K562 (cell line): ENCODE results near the gene FBXO22. TPM values are rescaled to one million over a fixed set of nuclear protein-coding genes. Genes with fewer than 3 reads are reported as not detected.

Experiments
- ATAC-seq: fragments of 200-7000 bp; cut with Tn5 transposase; 3 replicates; pipeline ENCODE4 v1.9.1; 2020; ENCODE audit warnings: moderate library complexity
- BruUV-seq: library from RNA; stranded (reverse); fragments of 400-500 nt; replicated peaks from 2 replicates; lab custom pipeline; 2021; lab: Mats Ljungman, UMichigan
- CTCF ChIA-PET: fragments of 300-600 bp; formaldehyde crosslinking; extraction: SDS; loops from one replicate; lab custom pipeline; 2021; ENCODE audit warnings: low intra/inter-chr PET ratio; lab: Yijun Ruan, JAX
- POLR2A ChIA-PET: fragments of 300-600, 350-650 bp; sonication (Branson Sonifier 250); formaldehyde crosslinking; extraction: SDS; loops from one replicate; lab custom pipeline; 2021; ENCODE audit warnings: antibody characterized with exemption, inconsistent platforms; lab: Yijun Ruan, JAX
- DNase-seq, 4 experiments: peaks; one replicate each; pipeline versions ENCODE4 v3.0.0 to v3.0.0-alpha.2; 2011 to 2018; ENCODE audit warnings: low spot score in 3 of 4, mixed read lengths in 3 of 4; ENCODE audit errors: extremely low read depth in 1 of 4
- FAIRE-seq: peaks from 2 replicates; lab custom pipeline; 2011; peaks lifted over from hg19 to GRCh38; lab: Jason Lieb, UNC
- H2AFZ ChIP-seq: 2 replicates; pipeline ENCODE4 v1.6.0; 2011; ENCODE audit warnings: low read depth, low read length, control low read depth, inconsistent platforms
- H3K27ac ChIP-seq: fragments of 200-600 bp; 3 replicates; pipeline ENCODE4 v1.8.0; 2011; ENCODE audit warnings: low read depth, mild to moderate bottlenecking, control low read depth, inconsistent platforms, low read length, moderate library complexity, mixed read lengths; ENCODE audit errors: extremely low read depth
- H3K27me3 ChIP-seq, 2 experiments: fragments of 300-600 bp in 1 of 2; 2 replicates in 1 of 2; 3 replicates in 1 of 2; pipeline versions ENCODE4 v1.6.0 to v1.8.0; 2011; ENCODE audit warnings: inconsistent platforms in 2 of 2, low read length in 2 of 2, mild to moderate bottlenecking in 1 of 2, mixed read lengths in 1 of 2, moderate library complexity in 1 of 2; ENCODE audit not compliant: control insufficient read depth in 2 of 2, insufficient read depth in 2 of 2
- H3K36me3 ChIP-seq: fragments of 300-600 bp; 3 replicates; pipeline ENCODE4 v1.8.0; 2011; ENCODE audit warnings: mild to moderate bottlenecking, low read length, inconsistent platforms; ENCODE audit not compliant: control insufficient read depth, insufficient read depth
- H3K4me1 ChIP-seq, 2 experiments: fragments of 200-600 bp in 1 of 2; replicated peaks in 1 of 2; 2 replicates in 1 of 2; 3 replicates in 1 of 2; pipeline versions ENCODE4 v1.5.1 to v1.8.0; 2011; ENCODE audit warnings: inconsistent platforms in 2 of 2, low read length in 2 of 2, mild to moderate bottlenecking in 1 of 2, mixed read lengths in 1 of 2, moderate library complexity in 1 of 2; ENCODE audit not compliant: control insufficient read depth in 2 of 2, insufficient read depth in 2 of 2
- H3K4me2 ChIP-seq: 2 replicates; pipeline ENCODE4 v1.6.1; 2011; ENCODE audit warnings: low read length, control low read depth, inconsistent platforms, mixed read lengths; ENCODE audit not compliant: insufficient read depth
- H3K4me3 ChIP-seq: fragments of 200-600 bp; sonication (generic), shearing (Covaris generic); 2 replicates; pipeline ENCODE4 v1.5.1; 2016; ENCODE audit warnings: control low read depth, inconsistent platforms
- H3K79me2 ChIP-seq: fragments of 200-600 bp; 3 replicates; pipeline ENCODE4 v1.8.0; 2011; ENCODE audit warnings: low read length, inconsistent platforms; ENCODE audit not compliant: control insufficient read depth, insufficient read depth
- H3K9ac ChIP-seq, 2 experiments: 2 replicates each; pipeline versions ENCODE4 v1.6.0 to v1.6.1; 2011; ENCODE audit warnings: low read depth in 2 of 2, low read length in 2 of 2, control low read depth in 1 of 2, inconsistent platforms in 1 of 2, mild to moderate bottlenecking in 1 of 2, mixed read lengths in 1 of 2; ENCODE audit not compliant: insufficient read depth in 1 of 2
- H3K9me1 ChIP-seq: one replicate; pipeline ENCODE4 v1.6.0; 2011; ENCODE audit warnings: inconsistent platforms, mild to moderate bottlenecking, low read length, moderate library complexity; ENCODE audit not compliant: control insufficient read depth, insufficient read depth
- H3K9me3 ChIP-seq: replicated peaks from 2 replicates; pipeline ENCODE4 v1.5.1; 2011; ENCODE audit warnings: low read depth, low read length, inconsistent platforms; ENCODE audit not compliant: control insufficient read depth, insufficient read depth
- H4K20me1 ChIP-seq: replicated peaks from 2 replicates; pipeline ENCODE4 v1.6.1; 2011; ENCODE audit warnings: low read length, inconsistent platforms, mixed read lengths; ENCODE audit not compliant: control insufficient read depth, insufficient read depth
- CCNT2 ChIP-seq: IDR thresholded peaks from 2 replicates; pipeline ENCODE4 v1.6.1; 2011; ENCODE audit warnings: borderline replicate concordance, low read depth, mild to moderate bottlenecking, moderate library complexity, mixed read lengths, low read length; ENCODE audit not compliant: insufficient read length; ENCODE audit errors: extremely low read depth
- FUS ChIP-seq: fragments of 200-400 bp; formaldehyde crosslinking; optimal IDR thresholded peaks from 2 replicates; pipeline ENCODE3; 2017; ENCODE audit warnings: low read depth, low read length
- GATAD2A ChIP-seq: fragments of 450-650 bp; IDR thresholded peaks from 2 replicates; pipeline ENCODE4 v1.6.1; 2017
- MYC ChIP-seq, 2 experiments: fragments of 250-450 bp in 1 of 2; sonication (Bioruptor Pico) in 1 of 2; IDR thresholded peaks; 2 replicates each; pipeline versions ENCODE4 v1.5.1 to v1.6.1; 2012 to 2021; ENCODE audit warnings: low read depth in 2 of 2, borderline replicate concordance in 1 of 2, improper control_type of control experiment in 1 of 2, low read length in 1 of 2, mild to moderate bottlenecking in 1 of 2, moderate library complexity in 1 of 2
- PHTF2 ChIP-seq: fragments of 250-450 bp; sonication (Bioruptor Pico); IDR thresholded peaks from 2 replicates; pipeline ENCODE4 v1.5.0; 2021; ENCODE audit warnings: mild to moderate bottlenecking
- SIX5 ChIP-seq, 2 experiments: IDR thresholded peaks; 2 replicates each; pipeline ENCODE4 v1.6.1; 2011; ENCODE audit warnings: low read length in 2 of 2, borderline replicate concordance in 1 of 2, low read depth in 1 of 2, mild to moderate bottlenecking in 1 of 2, moderate library complexity in 1 of 2; ENCODE audit not compliant: insufficient read depth in 1 of 2
- ZFX ChIP-seq: sonication (generic); formaldehyde crosslinking; IDR thresholded peaks from 2 replicates; pipeline ENCODE4 v1.8.0; 2022; ENCODE audit warnings: mild to moderate bottlenecking, missing genetic modification reagents, moderate library complexity
- ZNF589 ChIP-seq: fragments of 200-800 bp; sonication (Bioruptor generic); IDR thresholded peaks from 2 replicates; pipeline ENCODE4 v1.6.1; 2016; ENCODE audit warnings: low read depth, missing genetic modification characterization, missing compliant biosample characterization
- WGBS: fragments of 100-300 bp; shearing (Covaris generic); methylation state at CpG from one replicate; pipeline ENCODE4 v1.1.6; 2016; ENCODE audit warnings: low coverage, mixed read lengths; ENCODE audit not compliant: insufficient coverage; ENCODE audit errors: missing lambda C conversion rate; 5-methylcytosine and 5-hydroxymethylcytosine counted together
- in situ Hi-C: fragments of 300-500 bp; cut with MboI; formaldehyde crosslinking; loops from 4 replicates; pipeline ENCODE4 v1.15.0; 2018; ENCODE audit warnings: inconsistent platforms, mixed read lengths
- intact Hi-C: fragments of 100-400 bp; cut with micrococcal nuclease; formaldehyde crosslinking; loops from 2 replicates; pipeline ENCODE4 v1.14.2; 2022
- polyA plus RNA-seq, 8 experiments: library from polyadenylated mRNA; depleted of rRNA in 4 of 8; stranded (reverse) in 5 of 8; unstranded in 3 of 8; fragments of >200 nt; fragmentation: Nextera tagmentation in 2 of 8; fragmentation: Illumina TruSeq in 1 of 8; extraction: Ambion mirVana in 2 of 8; extraction: Trizol in 1 of 8; gene quantifications; 2 replicates each; pipeline versions ENCODE4 v1.2.1 to v1.2.3, GENCODE V29; 2011 to 2014; ENCODE audit warnings: inconsistent platforms in 1 of 8, missing spikeins in 1 of 8
- total RNA-seq, 7 experiments: library from RNA; depleted of rRNA in 6 of 7; stranded (reverse); fragments of >200 nt in 6 of 7; fragmentation: Illumina TruSeq in 2 of 7; extraction: Trizol in 2 of 7; gene quantifications; 2 replicates each; pipeline versions ENCODE4 v1.2.1 to v1.2.3, GENCODE V29; 2011 to 2021; ENCODE audit warnings: low replicate concordance in 1 of 7
- TF ChIP-seq, protein P1 (sequence below): fragments of 450-650 bp; formaldehyde crosslinking; IDR thresholded peaks from 2 replicates; pipeline ENCODE4 v1.4.0; 2022; ENCODE audit warnings: missing genetic modification characterization

The FBXO22 gene
- total and polyA plus RNA-seq, 9 of the 15 experiments (the other 6 are each of a cell fraction or from before 2014, with no cell fraction given), result 24.4 to 99.4 (median 66.5) TPM

DNA sequence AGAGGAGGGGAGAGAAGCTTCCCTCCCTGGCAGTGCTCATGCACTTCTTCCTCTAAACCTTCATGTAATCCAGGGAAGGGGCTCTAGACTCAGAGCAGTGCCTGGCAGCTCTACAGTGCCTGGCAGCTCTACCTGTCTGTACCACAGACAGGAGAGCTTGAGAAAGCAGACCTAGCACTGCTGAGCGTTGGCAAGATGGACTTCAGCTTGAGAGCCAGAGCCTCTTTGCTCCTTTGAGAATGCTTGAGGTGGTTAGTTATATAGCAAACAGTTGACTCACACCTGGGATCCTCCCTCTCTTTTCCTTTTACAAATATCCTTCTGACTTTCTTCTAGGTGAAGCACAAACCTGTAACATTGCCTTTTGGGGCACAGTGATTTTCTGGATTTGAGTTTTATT, 20.9 kb downstream of the FBXO22 start:
- DNase-seq (no peak), FAIRE-seq (no peak), ATAC-seq (no peak)
- Histone ChIP-seq H2AFZ (no peak overlapping the region), H4K20me1 (peaks cover 4% of the 10 kb centered on the region), H3K9me3 (no peaks in the 10 kb centered on the region), H3K9ac (no peak overlapping the region; a peak in 1 of 4 replicates), H3K36me3 (peaks cover 82% of the 10 kb centered on the region), H3K27me3 (no peaks in the 10 kb centered on the region), H3K4me1 (peaks cover 0 to 7% of the 10 kb centered on the region in 2 experiments; a peak in 2 of 5 replicates), H3K4me2 (no peak overlapping the region), H3K9me1 (no peaks in the 10 kb centered on the region), H3K27ac (no peak overlapping the region), H3K79me2 (peaks cover 12% of the 10 kb centered on the region; the same call in 1 of the 3 replicates), H3K4me3 (no peak overlapping the region)
- BruUV-seq, result no TSS peak
- CTCF ChIA-PET, result no interaction called here
- in situ Hi-C loops, result loop anchor here (5.0 kb wide), 1 partner anchor 112 kb away; no protein-coding TSS in a partner anchor
- WGBS, result 100% methylated on average over 1 of the region's 1 CpG
- intact Hi-C loops, result loop anchor here (10.0 kb wide), 2 partner anchors 220 to 240 kb away; no protein-coding TSS in a partner anchor
- TF ChIP-seq CCNT2, result no peak
- TF ChIP-seq MYC (IDR thresholded peaks at IDR 0.05; ENCODE audit: low read depth, low read length), result no peak
- no peak for TF ChIP-seq MYC (CRISPR knock-in tag; IDR thresholded peaks at IDR 0.05; ENCODE audit: borderline replicate concordance, low read depth)
- no peak for TF ChIP-seq GATAD2A
- no peak for TF ChIP-seq ZFX (CRISPR knock-in tag)
- no peak for TF ChIP-seq PHTF2 (CRISPR knock-in tag)
- TF ChIP-seq, protein P1, sequence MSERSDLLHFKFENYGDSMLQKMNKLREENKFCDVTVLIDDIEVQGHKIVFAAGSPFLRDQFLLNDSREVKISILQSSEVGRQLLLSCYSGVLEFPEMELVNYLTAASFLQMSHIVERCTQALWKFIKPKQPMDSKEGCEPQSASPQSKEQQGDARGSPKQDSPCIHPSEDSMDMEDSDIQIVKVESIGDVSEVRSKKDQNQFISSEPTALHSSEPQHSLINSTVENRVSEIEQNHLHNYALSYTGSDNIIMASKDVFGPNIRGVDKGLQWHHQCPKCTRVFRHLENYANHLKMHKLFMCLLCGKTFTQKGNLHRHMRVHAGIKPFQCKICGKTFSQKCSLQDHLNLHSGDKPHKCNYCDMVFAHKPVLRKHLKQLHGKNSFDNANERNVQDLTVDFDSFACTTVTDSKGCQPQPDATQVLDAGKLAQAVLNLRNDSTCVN (CRISPR knock-in tag), result no peak
- no peak for TF ChIP-seq ZNF589 (CRISPR knock-in tag)
- no peak for TF ChIP-seq SIX5 (IDR thresholded peaks at IDR 0.05; ENCODE audit: borderline replicate concordance in 1 of 2, insufficient read depth in 1 of 2, low read depth in 1 of 2, low read length in 2 of 2)
- TF ChIP-seq FUS, result no peak
- POLR2A ChIA-PET, result interaction anchor here (0.9 to 1.8 kb wide), 2 partner anchors 16 to 98 kb away, joined by 3 to 4 read pairs; no protein-coding TSS in a partner anchor
